ENCODE results near the gene TAF4.
"Not testable (repeated sequence)": the region's sequence is repeated elsewhere in the genome, so short reads cannot be mapped to it uniquely, and the experiment has no call there.

The TAF4 gene, protein sequence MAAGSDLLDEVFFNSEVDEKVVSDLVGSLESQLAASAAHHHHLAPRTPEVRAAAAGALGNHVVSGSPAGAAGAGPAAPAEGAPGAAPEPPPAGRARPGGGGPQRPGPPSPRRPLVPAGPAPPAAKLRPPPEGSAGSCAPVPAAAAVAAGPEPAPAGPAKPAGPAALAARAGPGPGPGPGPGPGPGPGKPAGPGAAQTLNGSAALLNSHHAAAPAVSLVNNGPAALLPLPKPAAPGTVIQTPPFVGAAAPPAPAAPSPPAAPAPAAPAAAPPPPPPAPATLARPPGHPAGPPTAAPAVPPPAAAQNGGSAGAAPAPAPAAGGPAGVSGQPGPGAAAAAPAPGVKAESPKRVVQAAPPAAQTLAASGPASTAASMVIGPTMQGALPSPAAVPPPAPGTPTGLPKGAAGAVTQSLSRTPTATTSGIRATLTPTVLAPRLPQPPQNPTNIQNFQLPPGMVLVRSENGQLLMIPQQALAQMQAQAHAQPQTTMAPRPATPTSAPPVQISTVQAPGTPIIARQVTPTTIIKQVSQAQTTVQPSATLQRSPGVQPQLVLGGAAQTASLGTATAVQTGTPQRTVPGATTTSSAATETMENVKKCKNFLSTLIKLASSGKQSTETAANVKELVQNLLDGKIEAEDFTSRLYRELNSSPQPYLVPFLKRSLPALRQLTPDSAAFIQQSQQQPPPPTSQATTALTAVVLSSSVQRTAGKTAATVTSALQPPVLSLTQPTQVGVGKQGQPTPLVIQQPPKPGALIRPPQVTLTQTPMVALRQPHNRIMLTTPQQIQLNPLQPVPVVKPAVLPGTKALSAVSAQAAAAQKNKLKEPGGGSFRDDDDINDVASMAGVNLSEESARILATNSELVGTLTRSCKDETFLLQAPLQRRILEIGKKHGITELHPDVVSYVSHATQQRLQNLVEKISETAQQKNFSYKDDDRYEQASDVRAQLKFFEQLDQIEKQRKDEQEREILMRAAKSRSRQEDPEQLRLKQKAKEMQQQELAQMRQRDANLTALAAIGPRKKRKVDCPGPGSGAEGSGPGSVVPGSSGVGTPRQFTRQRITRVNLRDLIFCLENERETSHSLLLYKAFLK

DNA sequence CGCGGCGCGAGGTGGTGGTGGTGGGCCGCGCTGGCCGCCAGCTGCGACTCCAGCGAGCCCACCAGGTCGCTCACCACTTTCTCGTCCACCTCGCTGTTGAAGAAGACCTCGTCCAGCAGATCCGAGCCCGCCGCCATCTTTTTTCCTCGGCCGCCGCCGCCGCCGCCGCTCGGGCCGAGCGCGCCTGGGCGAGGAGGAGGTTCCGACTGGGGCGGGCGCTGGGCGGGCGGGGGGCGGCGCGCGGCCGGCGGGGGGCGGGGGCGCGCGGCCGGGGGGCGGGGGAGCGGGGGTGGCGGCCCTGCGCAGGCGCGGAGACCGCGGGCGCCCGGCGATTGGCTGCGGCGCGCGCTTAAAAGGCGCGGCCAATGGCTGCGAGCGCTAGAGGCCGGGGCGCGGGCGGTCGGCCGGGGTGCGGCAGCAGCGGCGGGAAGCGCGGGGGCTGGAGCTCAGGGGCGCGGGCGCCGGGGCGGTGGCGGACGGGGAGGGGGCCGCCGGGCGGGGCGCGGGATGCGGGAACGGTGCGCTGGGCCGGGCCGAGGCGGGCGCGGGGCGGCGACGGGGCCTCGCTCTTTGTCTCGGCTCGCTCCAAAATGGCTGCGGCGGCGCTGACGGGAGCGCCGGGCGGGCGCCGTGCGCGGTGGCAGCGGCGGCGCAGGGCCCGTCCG, at the start of gene TAF4:
TAF4 (minus strand) TSS at position 208 of the 665 bp plus-strand sequence; CDS start at position 137, 71 bp downstream.
- peak; percentile 52 to 90 for DNase-seq

DNA sequence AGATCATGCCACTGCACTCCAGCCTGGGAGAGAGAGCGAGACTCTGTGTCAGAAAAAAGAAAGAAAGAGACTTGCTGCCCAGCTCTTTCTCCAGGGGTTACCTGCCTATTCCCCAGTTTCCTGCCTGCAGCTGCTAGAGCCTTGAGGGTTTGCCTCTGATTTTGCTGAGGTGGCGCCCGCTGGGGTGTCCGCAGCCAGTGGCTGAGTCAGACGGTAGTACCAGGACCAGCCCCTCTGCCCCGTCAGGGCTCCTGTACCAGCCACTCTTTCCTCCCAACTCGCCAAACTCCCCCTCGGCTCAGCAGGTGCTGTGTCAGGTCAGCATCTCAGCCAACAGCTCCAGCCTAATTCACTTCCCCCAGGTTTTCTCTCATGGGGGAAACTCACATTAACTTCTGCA, 49.2 kb upstream of the TAF4 start:
- no peak for DNase-seq

- DNase-seq: no peak
Measured at GRCh38 chr20:62112368-62112767, 46.7 kb upstream of the TAF4 start.

DNA sequence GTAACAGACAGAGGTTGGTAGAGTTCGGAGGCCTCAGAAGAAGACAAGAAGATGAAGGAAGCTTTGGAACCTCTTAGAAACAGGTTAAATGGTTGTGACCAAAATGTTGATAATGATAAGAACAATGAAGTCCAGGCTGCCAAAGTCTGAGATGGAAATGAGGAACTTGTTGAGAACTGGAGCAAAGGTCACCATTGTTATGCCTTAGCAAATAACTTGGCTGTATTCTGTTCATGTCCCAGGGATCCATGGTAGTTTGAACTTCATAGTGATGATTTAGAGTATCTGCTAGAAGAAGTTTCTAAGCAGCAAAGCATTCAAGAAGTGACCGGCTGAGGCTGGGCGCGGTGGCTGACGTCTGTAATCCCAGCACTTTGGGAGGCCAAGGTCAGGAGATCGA, 45.5 kb upstream of the TAF4 start:
- DNase-seq: no peak

DNA sequence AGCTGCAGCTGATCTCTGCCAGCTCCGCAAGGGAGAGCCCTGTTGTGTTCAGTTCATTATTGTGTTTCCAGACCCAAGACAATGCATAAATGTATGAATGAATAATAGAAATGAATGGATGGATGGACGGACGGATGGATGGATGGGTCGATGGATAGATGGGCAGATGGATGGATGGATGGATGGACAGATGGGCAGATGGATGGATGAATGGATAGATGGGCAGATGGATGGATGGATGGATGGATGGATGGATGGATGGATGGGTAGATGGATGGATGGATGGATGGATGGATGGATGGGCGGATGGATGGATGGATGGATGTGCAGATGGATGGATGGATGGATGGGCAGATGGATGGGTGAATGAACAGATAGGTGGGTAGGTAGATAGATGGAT, 39.9 kb upstream of the TAF4 start:
- no peak for DNase-seq

- no peak for DNase-seq
Measured at GRCh38 chr20:62104791-62105345, 39.2 kb upstream of the TAF4 start.

DNA sequence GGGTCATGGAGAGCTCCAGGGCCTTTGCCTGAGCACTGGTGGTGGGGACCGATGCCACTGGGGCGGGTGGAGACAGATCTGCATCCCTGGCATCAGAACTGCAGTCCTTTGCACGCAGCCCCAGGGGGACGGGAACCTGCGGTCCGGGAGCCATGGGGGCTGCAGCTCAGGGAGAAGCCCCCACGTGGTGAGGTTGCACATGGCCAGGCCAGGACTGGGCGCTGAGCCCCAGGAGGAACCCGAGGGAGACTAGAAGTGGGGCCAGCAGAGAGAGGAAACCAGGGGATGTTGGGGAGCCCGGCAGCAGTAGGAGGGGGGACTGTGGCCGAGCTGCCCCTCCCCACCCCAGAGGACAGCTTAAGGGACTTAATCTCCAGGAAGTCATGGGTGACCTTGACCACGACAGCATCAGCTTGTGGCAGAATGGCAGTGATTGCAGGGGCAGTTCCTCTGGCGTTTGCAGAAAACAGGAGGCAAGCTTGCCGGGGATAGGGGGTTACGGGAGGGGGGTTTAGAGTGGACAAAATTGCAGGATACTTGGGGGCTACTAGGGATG, 38.6 kb upstream of the TAF4 start:
- no peak for DNase-seq

GRCh38 chr20:62103508-62104233, 38.0 kb upstream of the TAF4 start:
- DNase-seq: no peak

GRCh38 chr20:62101078-62101477, 35.4 kb upstream of the TAF4 start:
- DNase-seq: no peak

GRCh38 chr20:62097881-62098407, 32.3 kb upstream of the TAF4 start:
- DNase-seq: no peak

DNA sequence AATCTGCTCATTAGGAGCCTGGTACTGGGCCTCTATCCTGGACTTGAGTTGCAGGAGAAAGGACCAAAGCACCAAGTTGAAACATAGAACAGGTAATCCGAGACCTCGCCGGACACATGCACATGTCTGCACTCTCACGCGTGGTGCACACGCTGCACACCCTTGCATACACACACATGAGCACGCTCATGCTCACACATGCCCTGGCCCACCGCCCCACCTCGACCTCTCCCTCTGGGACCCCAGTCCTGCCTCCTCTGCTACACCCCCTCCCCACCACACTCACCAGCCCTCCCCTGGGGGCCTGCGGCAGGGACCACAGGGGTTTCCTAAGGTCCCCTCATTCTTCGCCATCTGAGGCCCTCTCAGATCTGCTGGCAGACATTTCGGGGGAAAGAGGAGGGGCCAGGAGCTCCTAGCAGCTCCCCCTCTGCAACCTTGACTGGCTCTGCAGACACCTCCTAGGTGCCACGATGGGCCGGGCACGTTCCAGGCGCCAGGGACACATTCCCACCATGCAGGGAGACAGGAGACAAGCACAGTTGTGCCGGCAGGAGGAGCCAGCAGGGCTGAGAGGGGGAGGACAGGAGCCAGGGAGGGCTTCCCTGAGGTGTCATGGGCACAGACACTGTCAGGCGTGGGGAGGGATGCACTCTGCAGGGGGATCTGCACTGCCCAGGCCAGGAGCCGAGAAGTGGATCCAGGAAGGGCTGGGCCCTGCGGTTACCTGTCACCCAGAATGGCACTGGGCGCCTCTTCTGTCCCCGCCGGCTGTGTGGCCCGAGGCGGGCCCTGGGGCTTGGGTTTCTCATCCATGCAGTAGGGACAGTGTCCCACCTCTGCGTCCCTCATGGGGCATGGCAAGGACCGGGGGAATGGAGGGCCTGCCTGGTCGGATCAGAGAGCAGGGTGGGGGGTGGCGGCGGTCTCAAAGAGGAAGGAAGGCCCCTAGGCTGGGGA, 31.0 kb upstream of the TAF4 start:
- no peak for DNase-seq

DNA sequence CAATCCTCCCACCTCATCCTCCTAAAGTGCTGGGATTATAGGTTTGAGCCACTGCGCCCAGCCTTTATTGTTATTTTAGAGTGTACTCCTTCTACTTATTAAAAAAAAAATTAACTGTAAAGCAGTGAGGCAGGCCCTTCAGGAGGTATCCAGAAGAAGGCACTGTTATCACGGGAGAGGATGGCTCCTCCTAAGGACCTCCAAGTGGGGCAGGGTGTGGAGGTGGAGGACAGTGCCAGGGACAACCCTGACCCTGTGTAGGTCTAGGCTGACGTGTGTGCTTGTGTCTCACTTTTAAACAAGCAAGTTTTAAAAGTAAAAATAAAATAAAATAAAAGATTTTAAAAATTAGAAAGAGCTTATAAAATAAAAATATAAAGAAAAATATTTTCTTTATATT, 23.7 kb upstream of the TAF4 start:
- DNase-seq: no peak

GRCh38 chr20:62088258-62089127, 22.8 kb upstream of the TAF4 start:
- no peak for DNase-seq

GRCh38 chr20:62087632-62088031, 22.0 kb upstream of the TAF4 start:
- no peak for DNase-seq

- DNase-seq: no peak
Measured at GRCh38 chr20:62087227-62087626, 21.5 kb upstream of the TAF4 start.

GRCh38 chr20:62085206-62085605, 19.5 kb upstream of the TAF4 start:
- DNase-seq: no peak

DNA sequence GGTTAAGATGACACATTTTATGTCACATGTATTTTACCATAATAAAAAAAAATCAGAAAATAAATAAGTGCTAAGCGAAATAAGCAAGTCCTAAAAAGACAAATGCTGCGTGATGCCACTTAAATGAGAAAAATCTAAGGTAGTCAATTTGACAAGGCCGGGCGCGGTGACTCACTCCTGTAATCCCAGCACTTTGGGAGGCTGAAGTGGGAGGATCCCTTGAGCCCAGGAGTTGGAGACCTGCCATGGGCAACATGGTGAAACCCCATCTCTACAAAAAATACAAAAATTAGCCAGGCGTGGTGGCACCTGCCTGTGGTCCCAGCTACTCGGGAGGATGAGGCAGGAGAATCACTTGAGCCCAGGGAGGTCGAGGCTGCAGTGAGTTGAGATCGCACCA, 18.5 kb upstream of the TAF4 start:
- DNase-seq: not testable (repeated sequence)

- DNase-seq: no peak
Measured at GRCh38 chr20:62083312-62083711, 17.6 kb upstream of the TAF4 start.

Measured in NCI-H446 (cell line).